Activated effector memory CD4-positive, alpha-beta T cell treated with Interleukin-2 at 50 U/mL for 16 hours (primary cell): ENCODE data around the gene B3GALT5.

ENCODE experiments used
- DNase-seq: peaks from one replicate; pipeline ENCODE4 v3.0.0-alpha.2; 2020

The B3GALT5 gene

GRCh38 chr21:39707316-39707715, 94.6 kb downstream of the B3GALT5 start:
- DNase-seq = no peak

DNA sequence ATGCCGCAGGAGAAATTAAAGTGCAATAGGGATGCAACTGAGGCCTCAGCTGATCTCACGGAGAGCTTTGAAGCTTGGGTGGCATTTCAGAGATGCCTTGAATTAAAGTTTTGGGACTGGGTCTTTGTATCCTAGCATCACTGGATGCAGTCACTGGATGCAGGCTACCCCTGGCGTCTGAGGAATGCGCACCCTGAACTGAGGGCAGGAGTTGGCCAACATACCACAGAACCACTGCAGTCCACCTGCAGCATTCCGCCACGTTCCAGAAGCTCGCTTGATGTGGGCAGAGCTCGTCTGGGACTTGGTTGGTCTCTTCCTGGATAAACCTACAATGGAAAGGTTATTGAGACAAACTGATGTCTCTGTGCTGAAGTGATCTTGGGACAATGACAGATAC, 98.1 kb downstream of the B3GALT5 start:
- no peak for DNase-seq

DNA sequence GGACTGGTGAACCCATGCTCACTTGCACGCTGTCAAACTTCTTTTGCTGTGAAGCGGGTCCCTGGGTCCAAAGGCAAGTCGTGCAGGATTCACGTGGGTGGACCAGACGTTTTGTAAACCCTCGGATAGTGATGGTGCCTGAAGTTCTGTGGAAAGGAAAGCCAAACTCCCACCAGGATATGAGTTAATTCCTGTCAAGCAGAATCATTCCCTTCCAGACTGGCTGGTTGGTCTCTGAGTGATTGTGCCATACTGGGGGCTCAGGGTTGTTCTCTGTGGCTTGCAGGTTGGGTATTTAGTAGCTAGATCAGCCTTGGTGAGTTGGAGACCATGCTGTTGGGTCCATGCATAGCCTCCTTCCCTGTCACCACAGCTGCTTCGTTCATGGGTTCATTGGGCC, 99.5 kb downstream of the B3GALT5 start:
- no peak for DNase-seq

GRCh38 chr21:39712976-39713375, 100.2 kb downstream of the B3GALT5 start:
- no peak for DNase-seq

- DNase-seq = no peak
Observed at GRCh38 chr21:39713905-39714304, 101.2 kb downstream of the B3GALT5 start.

GRCh38 chr21:39714331-39714730, 101.6 kb downstream of the B3GALT5 start:
- no peak for DNase-seq

GRCh38 chr21:39715804-39716397, 103.2 kb downstream of the B3GALT5 start:
- DNase-seq = no peak

DNA sequence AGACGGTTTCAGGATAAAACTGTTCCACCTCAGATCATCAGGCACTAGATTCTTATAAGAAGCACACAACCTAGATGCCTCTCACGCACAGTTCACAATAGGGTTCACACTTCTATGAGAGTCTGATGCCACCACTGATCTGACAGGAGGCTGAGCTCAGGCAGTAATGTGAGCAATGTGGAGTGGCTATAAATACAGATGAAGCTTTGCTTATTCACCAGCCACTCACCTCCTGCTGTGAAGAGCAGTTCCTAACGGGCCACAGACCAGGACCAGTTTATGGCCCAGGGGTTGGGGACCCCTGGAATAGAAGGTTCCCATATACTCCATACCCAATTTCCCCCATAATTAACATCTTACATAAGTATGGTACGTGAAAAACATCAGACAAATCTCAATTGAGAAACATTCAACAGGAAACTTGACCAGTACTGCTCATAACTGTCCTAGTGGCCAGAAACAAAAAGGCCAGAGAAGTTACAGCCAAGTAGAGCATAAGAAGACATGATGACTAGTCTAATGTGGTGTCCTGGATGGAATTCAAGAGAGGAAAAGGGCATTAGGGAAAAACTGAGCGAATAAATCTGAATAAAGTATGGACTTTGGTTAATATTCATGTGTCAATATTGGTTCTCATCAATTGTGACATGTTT, 107.5 kb downstream of the B3GALT5 start:
- DNase-seq = no peak

- no peak for DNase-seq
Observed at GRCh38 chr21:39721885-39722284, 109.1 kb downstream of the B3GALT5 start.
